OCI-LY7 (cell line): ENCODE data around the gene B3GALT6.

Experiments used
- CTCF ChIP-seq: fragments of 200-600 bp; sonication (generic); conservative IDR thresholded peaks from 2 replicates; pipeline ENCODE4 v1.5.1; 2014; ENCODE audit warnings: mild to moderate bottlenecking, antibody characterized with exemption, low read length, moderate library complexity, mixed read lengths
- EZH2phosphoT487 ChIP-seq: fragments of 200-600 bp; sonication (generic); IDR thresholded peaks from 2 replicates; pipeline ENCODE4 v1.6.1; 2018; ENCODE audit warnings: low read depth, borderline replicate concordance, mild to moderate bottlenecking, mixed run types, antibody characterized with exemption, low read length, moderate library complexity, mixed read lengths

DNA sequence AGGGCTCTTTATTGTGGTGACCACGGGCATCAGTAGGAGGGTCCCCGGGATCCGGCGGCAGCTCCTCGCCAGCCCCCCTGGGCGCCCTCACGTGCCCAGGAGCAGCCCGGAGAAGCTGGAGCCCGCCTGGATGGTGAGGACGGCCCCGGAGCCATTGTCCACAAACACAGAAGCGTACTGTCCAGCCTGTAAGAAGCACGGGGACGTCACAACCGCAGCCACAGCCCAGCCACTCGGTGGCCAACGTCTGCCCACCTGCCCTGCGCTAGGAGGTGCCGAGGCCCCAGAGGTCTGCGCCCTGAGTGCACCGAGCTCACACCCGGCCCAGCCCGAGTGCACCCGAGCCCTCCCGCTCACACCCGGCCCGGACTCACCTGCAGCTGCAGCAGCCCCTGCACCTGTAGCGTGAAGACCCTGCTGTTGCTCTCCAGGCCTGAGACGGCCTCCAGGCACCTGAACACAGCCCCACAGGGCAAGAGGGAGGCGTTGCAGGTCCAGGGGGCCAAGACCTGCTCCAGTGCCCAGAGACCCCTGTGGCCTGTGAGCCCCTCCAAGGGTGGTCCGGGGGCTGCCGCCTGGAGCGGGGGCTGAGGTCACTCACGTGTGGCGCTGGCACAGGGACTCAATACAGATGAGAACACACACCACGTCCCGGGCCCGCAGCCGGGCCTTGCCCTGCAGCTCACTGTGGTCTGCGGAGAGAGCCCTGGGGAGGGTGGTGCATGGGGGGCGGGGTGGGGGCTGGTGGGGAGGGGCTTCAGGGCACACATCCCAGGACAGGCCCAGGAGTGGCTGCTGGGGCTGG, 10.6 kb downstream of the B3GALT6 start:
- TF ChIP-seq CTCF (no peak), EZH2phosphoT487 (no peak)
